ENCODE results near the gene GATD1.

The GATD1 gene

DNA sequence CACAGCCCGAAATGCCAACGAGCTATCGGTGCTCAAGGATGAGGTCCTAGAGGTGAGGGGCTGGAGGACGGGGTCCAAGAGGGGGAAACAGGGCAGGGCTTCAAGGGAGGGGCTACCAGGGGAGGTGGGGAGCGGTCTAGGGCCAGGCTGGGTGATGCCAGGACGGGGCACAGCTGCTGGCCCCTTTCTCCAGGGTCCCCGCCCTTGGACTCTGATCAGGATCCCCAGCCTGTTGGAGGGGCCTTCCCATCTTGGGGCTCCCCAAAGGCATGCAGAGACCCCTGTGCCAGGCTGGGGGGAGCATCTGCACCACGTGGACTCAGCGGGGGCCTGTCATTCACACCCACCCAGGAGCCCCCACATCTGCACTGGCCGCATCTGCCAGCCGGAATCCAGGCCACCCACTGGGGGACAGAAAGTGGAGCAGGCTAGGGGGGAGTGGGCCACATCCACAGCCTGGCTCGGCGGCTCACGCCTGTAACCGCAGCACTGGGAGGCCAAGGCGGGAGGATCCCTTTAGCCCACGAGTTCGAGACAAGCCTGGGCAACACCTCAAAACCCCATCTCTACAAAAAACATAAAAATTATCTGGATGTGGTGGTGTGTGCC lies 52.4 kb downstream of the GATD1 start:
- no peak for DNase-seq

DNA sequence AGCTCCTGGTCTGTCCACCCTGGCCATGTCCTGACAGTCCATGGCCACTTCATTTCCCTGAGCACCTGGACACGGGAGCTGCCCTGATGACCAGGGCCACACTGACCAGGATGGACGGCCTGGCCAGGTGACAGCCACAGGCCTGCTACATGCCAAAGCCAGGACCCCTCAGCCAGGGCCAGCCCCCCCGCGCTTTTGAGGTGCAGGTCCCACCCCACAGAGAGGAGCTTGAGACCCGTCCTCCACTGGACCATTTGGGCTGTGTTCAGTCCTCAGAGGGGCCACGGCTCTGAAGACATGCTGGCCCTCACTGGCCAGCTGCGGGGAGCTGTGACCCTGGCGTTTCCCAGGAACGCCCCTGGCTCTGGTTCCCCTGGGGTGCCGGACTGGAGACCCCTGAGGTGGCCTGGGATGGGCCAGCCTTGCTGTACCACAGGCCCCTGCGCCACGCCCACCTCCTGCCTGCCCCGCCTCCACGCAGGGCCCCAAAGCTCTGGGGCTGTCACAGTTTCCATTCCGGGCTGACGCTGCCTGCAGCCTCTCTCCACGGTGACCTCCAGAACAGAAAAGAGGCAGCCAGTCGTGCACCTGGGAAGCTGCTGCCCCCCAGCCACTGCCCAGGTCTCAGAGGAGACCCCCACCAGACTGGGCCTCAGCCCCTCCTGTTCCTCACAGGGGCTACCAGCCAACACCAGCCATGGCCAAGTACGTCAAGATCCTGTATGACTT lies 53.1 kb downstream of the GATD1 start:
- no peak for DNase-seq

DNA sequence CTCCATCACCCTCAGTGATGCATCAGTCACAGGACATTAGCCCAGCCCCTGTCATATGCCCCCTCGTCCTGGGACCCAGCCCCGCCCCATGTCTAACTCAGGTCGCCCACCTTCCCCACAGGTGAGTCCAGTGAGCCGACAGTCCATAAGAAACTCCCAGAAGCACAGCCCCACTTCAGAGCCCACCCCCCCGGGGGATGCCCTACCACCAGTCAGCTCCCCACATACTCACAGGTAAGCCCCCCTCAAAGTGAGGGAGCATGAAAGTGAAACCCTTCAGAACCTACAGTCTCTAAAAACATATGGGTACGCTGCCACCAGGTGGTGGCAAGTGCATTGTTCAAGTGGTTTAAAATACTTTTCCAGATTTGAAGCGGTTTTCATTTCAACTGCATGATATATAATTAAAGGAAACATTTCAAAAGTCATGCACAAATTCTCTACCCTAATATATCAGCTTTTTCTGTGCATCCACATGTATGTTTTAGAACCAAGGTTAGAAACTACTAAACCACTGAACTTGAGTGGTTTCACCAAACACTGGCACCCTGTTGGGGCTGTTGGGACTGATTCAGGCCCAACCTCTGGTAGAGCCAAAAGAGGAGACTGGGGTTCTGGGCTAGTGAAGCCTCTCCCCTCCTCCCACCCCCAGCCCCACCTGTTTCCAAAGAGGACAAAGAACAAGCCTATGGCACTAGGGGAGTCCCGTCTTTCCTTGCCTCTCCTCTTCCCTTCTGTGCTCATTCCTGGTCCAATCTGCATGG lies 54.0 kb downstream of the GATD1 start:
- peak; percentile 45 for DNase-seq

DNA sequence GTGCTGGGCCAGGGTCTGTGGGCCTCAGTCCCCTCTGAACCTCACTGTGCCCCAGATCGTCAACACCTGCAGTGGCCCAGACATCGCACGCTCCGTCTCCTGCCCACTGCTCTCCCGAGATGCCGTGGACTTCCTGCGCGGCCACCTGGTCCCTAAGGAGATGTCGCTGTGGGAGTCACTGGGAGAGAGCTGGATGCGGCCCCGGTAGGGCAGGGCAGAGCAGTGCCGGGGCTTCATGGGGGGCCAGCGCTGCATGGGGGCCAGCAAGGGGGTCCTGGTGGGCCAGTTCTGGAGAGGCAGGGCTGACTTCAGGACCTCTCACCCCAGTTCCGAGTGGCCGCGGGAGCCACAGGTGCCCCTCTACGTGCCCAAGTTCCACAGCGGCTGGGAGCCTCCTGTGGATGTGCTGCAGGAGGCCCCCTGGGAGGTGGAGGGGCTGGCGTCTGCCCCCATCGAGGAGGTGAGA lies 54.9 kb downstream of the GATD1 start:
- DNase-seq, result no peak

DNA sequence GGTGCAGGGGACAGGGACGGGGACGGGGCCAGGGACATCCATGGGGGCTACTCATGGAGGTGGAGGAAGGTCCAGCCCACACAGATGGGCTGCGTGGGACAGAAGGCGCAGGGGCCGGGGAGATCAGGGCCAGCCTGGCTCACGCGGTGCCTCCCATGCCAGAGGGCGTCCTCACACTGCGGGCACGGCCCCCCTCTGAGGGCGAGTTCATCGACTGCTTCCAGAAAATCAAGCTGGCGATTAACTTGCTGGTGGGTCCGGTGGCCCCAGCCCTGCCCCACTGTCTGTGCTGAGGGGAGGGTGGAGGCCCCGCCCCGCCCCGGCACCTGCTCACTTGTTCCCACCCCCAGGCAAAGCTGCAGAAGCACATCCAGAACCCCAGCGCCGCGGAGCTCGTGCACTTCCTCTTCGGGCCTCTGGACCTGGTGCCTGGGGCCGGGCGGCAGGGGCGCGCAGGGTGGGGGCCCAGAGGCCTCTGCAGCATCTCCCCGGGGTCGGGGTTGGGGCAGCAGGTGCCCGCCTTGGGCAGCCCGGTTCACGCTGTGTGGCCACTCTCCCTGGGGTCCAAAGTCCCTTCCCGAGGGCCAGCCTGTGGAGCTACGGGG lies 55.4 kb downstream of the GATD1 start:
- no peak for DNase-seq

DNA sequence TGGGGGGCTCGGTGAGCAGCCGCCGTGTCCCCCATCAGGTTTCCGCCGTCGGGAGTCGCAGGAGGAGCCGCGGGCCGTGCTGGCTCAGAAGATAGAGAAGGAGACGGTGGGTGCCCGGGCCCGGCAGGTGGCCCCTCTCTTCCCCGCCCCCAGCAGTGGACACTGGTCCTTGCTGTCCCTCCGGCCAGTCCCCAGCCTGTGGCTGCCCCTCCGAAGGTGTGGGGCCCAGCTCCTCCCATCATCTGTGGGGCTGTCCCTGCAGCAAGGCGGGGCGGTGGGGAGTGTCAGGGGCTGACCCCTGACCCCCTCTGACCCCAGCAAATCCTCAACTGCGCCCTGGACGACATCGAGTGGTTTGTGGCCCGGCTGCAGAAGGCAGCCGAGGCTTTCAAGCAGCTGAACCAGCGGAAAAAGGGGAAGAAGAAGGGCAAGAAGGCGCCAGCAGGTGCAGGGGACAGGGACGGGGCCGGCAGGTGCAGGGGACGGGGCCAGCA lies 56.0 kb downstream of the GATD1 start:
- no peak for DNase-seq

DNA sequence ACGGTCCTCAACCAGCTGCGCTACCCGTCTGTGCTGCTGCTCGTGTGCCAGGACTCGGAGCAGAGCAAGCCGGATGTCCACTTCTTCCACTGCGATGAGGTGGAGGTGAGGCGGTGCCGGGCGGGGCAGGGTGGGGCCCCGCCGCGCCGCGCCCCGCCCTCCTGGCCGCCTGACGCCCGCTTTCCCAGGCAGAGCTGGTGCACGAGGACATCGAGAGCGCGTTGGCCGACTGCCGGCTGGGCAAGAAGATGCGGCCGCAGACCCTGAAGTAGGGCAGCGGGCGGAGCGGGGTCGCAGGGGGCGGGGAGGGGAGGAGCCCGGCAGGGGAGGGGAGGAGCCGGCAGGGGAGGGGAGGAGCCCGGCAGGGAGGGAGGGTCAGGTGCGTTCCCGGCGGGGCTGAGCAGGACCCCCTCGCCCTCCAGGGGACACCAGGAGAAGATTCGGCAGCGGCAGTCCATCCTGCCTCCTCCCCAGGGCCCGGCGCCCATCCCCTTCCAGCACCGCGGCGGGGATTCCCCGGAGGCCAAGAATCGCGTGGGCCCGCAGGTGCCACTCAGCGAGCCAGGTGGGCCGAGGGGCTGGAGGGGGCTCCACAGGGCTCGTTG lies 56.5 kb downstream of the GATD1 start:
- no peak for DNase-seq

DNA sequence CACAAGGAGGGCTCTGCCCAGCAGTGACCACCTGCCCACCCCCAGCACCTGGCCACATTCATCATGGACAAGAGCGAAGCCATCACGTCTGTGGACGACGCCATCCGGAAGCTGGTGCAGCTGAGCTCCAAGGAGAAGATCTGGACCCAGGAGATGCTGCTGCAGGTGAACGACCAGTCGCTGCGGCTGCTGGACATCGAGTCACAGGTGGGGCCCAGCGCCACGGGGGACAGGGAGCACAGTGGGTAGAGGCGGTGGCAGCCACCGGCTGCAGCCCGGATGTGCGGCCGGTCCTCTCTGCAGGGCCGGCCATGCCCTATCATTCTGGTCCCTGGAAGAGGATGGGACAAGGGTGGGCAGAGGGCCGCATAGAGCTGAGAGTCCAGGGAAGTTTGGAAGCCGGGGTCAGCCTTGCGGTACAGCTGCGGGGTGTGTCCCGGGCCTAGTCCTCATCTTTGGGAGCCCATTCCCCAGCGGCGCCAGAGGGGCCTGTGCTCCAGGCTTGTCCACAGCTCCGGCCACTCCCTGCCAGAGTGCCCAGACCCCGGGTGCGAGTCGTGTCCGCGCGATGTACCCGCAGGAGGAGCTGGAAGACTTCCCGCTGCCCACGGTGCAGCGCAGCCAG lies 57.2 kb downstream of the GATD1 start:
- DNase-seq, result no peak

DNA sequence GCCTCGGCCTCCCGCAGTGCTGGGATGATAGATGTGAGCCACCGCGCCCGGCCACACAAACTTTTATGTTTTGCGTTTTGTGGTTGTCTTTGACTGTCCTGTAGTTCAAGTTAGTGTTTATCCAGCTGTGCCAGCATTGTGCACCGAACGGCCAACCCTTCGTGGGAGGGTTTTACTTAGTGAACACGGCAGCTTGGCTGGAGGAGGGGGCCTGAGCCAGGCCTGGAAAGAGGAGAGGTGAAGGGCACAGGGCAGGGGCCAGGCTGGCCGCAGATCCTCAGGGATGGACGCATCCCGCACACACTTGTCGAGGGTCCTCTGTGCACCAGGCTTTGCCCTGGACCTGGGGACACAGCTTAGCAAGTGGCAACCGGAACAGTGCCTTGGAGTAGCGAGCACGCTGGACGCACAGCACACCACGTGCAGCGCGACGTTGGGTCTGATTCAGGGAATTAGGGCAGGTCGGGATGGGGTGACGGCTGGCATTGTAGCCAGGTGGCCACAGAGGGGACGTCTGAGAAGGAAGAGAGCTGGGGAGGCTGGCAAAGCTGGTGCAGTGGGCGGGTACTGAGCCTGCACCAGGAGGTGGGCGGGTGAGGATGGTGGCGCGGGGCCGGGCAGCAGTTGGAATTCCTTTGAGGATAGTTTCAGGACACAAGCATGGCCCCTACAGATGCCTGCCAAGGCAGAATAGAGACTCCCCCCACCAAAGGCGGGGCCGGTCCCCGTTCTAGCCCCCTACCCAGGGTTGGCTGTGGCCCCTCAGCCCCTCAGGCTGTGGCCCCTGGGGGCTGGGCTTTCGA lies 57.9 kb downstream of the GATD1 start:
- DNase-seq, result no peak
